Karpas-422 (cell line): ENCODE measurements around the gene ICA1L. TPM values are rescaled to one million over a fixed set of nuclear protein-coding genes. Genes with fewer than 3 reads are reported as not detected.

ENCODE experiments used
- DNase-seq: peaks from one replicate; pipeline ENCODE4 v3.0.0-alpha.2; 2015
- H2AFZ ChIP-seq: fragments of 200-600 bp; sonication (generic); 2 replicates; pipeline ENCODE4 v1.6.1; 2014; ENCODE audit warnings: antibody characterized with exemption, low read length, mixed read lengths
- H3K27ac ChIP-seq: fragments of 200-600 bp; sonication (generic); 2 replicates; pipeline ENCODE4 v1.5.1; 2014; ENCODE audit warnings: mild to moderate bottlenecking, low read length, moderate library complexity
- H3K27me3 ChIP-seq: fragments of 200-600 bp; sonication (generic); 2 replicates; pipeline ENCODE4 v1.6.1; 2014; ENCODE audit warnings: low read length, mixed read lengths
- H3K36me3 ChIP-seq: fragments of 200-600 bp; sonication (generic); 2 replicates; pipeline ENCODE4 v1.6.1; 2014; ENCODE audit warnings: low read length, mixed read lengths; ENCODE audit not compliant: insufficient read depth
- H3K4me1 ChIP-seq: fragments of 200-600 bp; sonication (generic); 2 replicates; pipeline ENCODE4 v1.6.1; 2014; ENCODE audit warnings: mild to moderate bottlenecking, low read length, mixed read lengths
- H3K4me2 ChIP-seq: fragments of 200-600 bp; sonication (generic); 2 replicates; pipeline ENCODE4 v1.6.1; 2014; ENCODE audit warnings: low read length, low read depth, mild to moderate bottlenecking; ENCODE audit not compliant: poor library complexity, severe bottlenecking
- H3K4me3 ChIP-seq: fragments of 200-600 bp; sonication (generic); 2 replicates; pipeline ENCODE4 v1.5.1; 2014; ENCODE audit warnings: mild to moderate bottlenecking, antibody characterized with exemption, low read length, mixed read lengths
- H3K79me2 ChIP-seq: fragments of 200-600 bp; sonication (generic); 2 replicates; pipeline ENCODE4 v1.6.1; 2014; ENCODE audit warnings: mild to moderate bottlenecking, low read length, mixed read lengths
- H3K9ac ChIP-seq: fragments of 200-600 bp; sonication (generic); 2 replicates; pipeline ENCODE4 v1.6.0; 2014; ENCODE audit warnings: low read length
- H3K9me2 ChIP-seq: fragments of 200-600 bp; sonication (generic), shearing (Covaris generic); replicated peaks from 2 replicates; pipeline ENCODE4 v1.6.0; 2014; ENCODE audit warnings: mild to moderate bottlenecking, low read length, moderate library complexity; ENCODE audit not compliant: insufficient read depth
- H3K9me3 ChIP-seq: fragments of 300-700, 200-600 bp; sonication (generic); 2 replicates; pipeline ENCODE4 v1.6.1; 2014; ENCODE audit warnings: low read length, mixed read lengths
- H4K20me1 ChIP-seq: fragments of 200-600 bp; sonication (generic); 2 replicates; pipeline ENCODE4 v1.6.1; 2014; ENCODE audit warnings: mild to moderate bottlenecking, antibody characterized with exemption, low read length, low read depth; ENCODE audit not compliant: insufficient read depth
- total RNA-seq: library from RNA; depleted of rRNA; stranded (reverse); fragments of >200 nt; shearing (Covaris generic); gene quantifications from 2 replicates; pipeline ENCODE4 v1.2.3, GENCODE V29; 2014; ENCODE audit warnings: low replicate concordance

Gene ICA1L
- total RNA-seq, 1 experiment from 2014 or later, result 13.2 TPM

DNA sequence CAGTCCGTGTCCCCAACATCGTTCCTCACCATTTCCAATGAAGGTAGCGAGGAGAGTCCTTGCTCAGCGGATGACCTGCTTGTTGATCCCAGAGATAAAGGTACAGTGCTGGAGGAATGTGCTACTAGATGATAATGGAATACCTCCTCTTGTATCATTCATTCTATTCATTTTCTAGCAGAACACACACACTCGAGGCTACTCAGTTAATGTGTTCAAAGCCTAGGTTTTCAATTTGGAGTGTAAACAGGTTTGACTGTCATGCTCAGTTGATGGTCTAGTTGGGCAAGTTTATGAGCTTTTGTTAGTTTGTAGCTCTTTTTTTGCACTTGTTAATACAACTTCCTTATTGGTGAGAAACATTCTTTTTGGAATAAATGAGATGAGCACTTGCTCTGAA is 114.2 kb downstream of the ICA1L start:
- no peaks in the 10 kb centered on the region for H3K36me3 ChIP-seq
- H3K27ac ChIP-seq, result no peak overlapping the region

DNA sequence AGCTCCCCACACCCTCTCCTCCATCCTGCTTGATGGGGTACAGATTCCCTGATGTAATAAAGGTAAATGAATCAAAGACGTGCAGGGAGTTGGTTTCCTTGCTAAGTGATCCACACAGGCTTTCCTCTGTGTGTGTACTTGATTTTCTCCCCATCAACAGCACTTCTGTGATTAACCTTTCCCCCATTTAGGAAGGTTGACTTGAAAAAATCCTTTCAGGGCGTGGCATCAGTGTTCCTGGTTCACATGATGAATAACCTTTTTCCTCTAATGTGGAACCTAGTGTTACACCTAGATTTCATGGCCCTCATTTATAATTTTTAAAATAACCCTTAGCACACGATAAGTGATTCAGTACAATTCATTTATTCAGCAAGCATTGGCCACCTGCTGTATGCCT is 115.0 kb downstream of the ICA1L start:
- Histone ChIP-seq H2AFZ (no peak overlapping the region), H3K4me2 (no peak overlapping the region), H3K27ac (no peak overlapping the region), H3K4me3 (no peak overlapping the region), H3K9ac (no peak overlapping the region), H3K9me2 (no peaks in the 10 kb centered on the region), H3K27me3 (no peaks in the 10 kb centered on the region), H3K9me3 (no peaks in the 10 kb centered on the region), H4K20me1 (no peaks in the 10 kb centered on the region), H3K4me1 (no peaks in the 10 kb centered on the region), H3K36me3 (no peaks in the 10 kb centered on the region), H3K79me2 (no peaks in the 10 kb centered on the region)
- DNase-seq, result no peak

More for the DNA sequence above, 114.2 kb downstream of the ICA1L start:
- no peaks in the 10 kb centered on the region for H4K20me1 ChIP-seq
- H3K4me2 ChIP-seq, result no peak overlapping the region
- no peak overlapping the region for H3K9ac ChIP-seq
- no peaks in the 10 kb centered on the region for H3K79me2 ChIP-seq
- no peaks in the 10 kb centered on the region for H3K9me2 ChIP-seq
- H3K27me3 ChIP-seq, result no peaks in the 10 kb centered on the region
- H2AFZ ChIP-seq, result no peak overlapping the region
- no peaks in the 10 kb centered on the region for H3K4me1 ChIP-seq
- no peak for DNase-seq
- H3K4me3 ChIP-seq, result no peak overlapping the region
- H3K9me3 ChIP-seq, result no peaks in the 10 kb centered on the region

DNA sequence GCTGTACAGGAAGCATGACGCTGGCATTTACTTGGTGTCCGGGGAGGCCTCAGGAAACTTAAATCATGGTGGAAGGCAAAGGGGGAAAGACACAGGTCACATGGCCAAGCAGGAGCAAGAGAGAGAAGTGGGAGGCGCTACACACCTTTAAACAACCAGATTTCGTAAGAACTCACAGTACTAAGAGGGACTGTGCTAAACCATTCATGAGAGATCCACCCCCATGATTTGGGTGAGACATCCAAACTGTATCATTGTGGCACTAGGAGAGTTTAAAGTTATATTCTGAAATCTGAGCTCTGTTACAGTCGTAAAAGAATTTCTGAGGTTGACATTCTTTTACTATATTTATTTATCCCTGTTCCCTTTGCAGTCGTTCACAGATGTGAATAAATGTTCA is 116.6 kb downstream of the ICA1L start:
- no peak for DNase-seq
- no peaks in the 10 kb centered on the region for H3K27me3 ChIP-seq
- H3K9me2 ChIP-seq, result no peaks in the 10 kb centered on the region
- H3K9me3 ChIP-seq, result no peaks in the 10 kb centered on the region
- no peaks in the 10 kb centered on the region for H4K20me1 ChIP-seq
- H3K36me3 ChIP-seq, result no peaks in the 10 kb centered on the region
- no peak overlapping the region for H3K9ac ChIP-seq
- no peak overlapping the region for H3K4me3 ChIP-seq
- no peak overlapping the region for H2AFZ ChIP-seq
- no peak overlapping the region for H3K27ac ChIP-seq
- peaks cover 8% of the 10 kb centered on the region for H3K4me1 ChIP-seq
- H3K4me2 ChIP-seq, result no peak overlapping the region
- no peaks in the 10 kb centered on the region for H3K79me2 ChIP-seq

DNA sequence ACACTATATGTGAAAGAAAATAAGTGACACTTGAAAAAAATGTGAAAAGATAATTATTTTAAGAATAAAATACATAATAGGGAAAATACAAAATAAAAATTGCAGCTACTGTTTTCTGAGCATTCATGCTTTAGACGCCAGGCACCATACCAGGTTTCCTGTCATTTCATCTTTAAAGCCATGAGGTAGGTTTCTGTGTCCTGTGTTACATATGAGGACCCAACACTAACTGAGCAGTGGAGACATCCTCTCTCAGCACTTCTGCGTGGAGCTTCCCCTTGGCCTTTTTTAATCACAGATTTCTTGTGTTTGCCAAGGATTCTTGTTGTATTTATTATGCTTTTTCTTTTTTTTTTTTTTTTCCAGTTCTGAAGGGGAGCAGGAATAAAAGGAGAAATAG is 119.5 kb downstream of the ICA1L start:
- H3K36me3 ChIP-seq, result no peaks in the 10 kb centered on the region
- no peaks in the 10 kb centered on the region for H4K20me1 ChIP-seq
- no peaks in the 10 kb centered on the region for H3K79me2 ChIP-seq
- H3K27me3 ChIP-seq, result no peaks in the 10 kb centered on the region
- H3K9ac ChIP-seq, result no peak overlapping the region
- H3K4me1 ChIP-seq, result peaks cover 8% of the 10 kb centered on the region
- H2AFZ ChIP-seq, result no peak overlapping the region
- H3K27ac ChIP-seq, result no peak overlapping the region
- H3K9me3 ChIP-seq, result no peaks in the 10 kb centered on the region
- H3K9me2 ChIP-seq, result no peaks in the 10 kb centered on the region
- no peak overlapping the region for H3K4me2 ChIP-seq
- no peak overlapping the region for H3K4me3 ChIP-seq
- DNase-seq, result no peak

DNA sequence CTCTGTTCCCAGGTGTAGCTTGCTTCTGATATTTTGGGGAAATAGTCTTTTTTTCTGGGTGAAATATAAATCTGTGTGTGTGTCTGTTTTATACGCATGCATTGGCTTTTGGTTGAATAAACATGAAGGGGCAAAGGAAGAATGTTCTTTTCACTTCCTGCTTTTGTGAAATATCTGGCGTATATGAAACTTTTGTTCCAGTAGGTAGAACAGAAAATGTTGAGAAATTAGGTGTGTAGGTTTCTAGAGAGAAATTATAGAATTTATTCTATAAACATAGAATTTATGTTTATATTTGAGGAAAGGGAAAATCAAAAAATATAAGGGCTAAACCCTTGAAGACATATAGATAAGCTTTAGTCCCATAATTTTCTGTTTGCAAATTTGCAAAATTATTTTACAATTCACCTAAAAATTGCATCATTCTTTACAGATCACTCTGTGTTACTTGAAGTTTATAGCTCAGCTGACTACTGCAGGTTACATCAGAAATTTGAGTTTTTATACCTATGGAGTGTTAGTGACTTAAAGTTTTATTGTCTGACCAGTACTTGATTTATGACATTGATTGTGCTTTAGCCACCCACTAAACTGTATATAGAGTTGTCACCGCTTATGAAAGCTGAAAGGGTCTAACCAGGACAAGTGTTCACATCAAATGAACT is 120.7 kb downstream of the ICA1L start:
- Histone ChIP-seq H3K9ac (no peak overlapping the region), H3K27ac (peak overlapping the region; percentile 26; the same call in 1 of the 2 replicates), H3K27me3 (no peaks in the 10 kb centered on the region), H3K9me2 (no peaks in the 10 kb centered on the region), H3K4me3 (no peak overlapping the region), H3K36me3 (no peaks in the 10 kb centered on the region), H3K4me1 (peaks cover 8% of the 10 kb centered on the region), H3K9me3 (no peaks in the 10 kb centered on the region), H4K20me1 (no peaks in the 10 kb centered on the region), H3K4me2 (no peak overlapping the region), H2AFZ (peak overlapping the region; percentile 11; the same call in 1 of the 2 replicates), H3K79me2 (no peaks in the 10 kb centered on the region)
- peak; percentile 41 for DNase-seq

DNA sequence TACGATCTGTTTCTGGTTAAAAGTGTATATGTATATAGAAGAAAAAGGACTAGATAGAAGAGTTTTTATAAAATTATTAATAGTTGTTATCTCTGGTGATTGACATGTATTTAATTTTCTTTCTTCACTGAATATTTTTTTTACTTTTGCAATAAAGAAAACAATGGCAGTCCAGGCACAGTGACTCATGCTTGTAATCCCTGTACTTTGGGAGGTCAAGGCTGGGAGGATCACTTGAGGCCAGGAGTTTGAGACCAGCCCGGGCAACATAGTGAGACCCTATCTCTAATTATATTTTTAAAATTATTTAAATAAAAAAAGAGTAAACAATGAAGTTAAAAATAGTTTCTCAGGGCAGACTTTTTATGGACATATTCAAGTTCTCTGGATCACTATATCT is 122.1 kb downstream of the ICA1L start:
- no peaks in the 10 kb centered on the region for H3K9me3 ChIP-seq
- no peaks in the 10 kb centered on the region for H3K9me2 ChIP-seq
- H3K36me3 ChIP-seq, result no peaks in the 10 kb centered on the region
- H3K4me1 ChIP-seq, result peaks cover 8% of the 10 kb centered on the region
- H4K20me1 ChIP-seq, result no peaks in the 10 kb centered on the region
- H3K9ac ChIP-seq, result no peak overlapping the region
- no peaks in the 10 kb centered on the region for H3K27me3 ChIP-seq
- H3K4me3 ChIP-seq, result no peak overlapping the region
- DNase-seq, result no peak
- H2AFZ ChIP-seq, result no peak overlapping the region
- H3K79me2 ChIP-seq, result no peaks in the 10 kb centered on the region
- H3K4me2 ChIP-seq, result no peak overlapping the region
- no peak overlapping the region for H3K27ac ChIP-seq

DNA sequence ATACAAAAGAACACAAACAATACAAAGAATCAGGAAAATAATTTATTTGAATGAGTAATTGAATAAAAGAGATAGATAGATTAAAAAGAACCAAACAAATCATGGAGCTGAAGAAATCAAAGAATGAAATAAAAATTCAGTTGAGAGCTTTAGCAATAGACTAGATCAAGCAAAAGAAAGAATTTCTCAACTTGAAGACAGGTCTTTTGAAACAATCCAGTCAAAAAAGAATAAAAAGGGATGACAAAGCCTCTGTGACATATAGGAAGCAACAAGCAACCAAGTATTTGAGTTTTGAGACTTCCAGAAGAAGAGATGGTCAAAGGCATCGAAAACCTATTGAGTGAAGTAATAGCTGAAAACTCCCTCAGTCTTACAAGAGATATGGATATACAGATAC is 128.0 kb downstream of the ICA1L start:
- no peak overlapping the region for H2AFZ ChIP-seq
- no peak overlapping the region for H3K4me2 ChIP-seq
- H4K20me1 ChIP-seq, result no peaks in the 10 kb centered on the region
- H3K27ac ChIP-seq, result no peak overlapping the region
- no peaks in the 10 kb centered on the region for H3K9me2 ChIP-seq
- H3K4me1 ChIP-seq, result no peaks in the 10 kb centered on the region
- no peaks in the 10 kb centered on the region for H3K27me3 ChIP-seq
- no peak for DNase-seq
- H3K79me2 ChIP-seq, result no peaks in the 10 kb centered on the region
- H3K36me3 ChIP-seq, result 0 out of 2 replicates have a peak, but pooled peaks cover 5% of the 10 kb centered on the region
- peaks cover 10% of the 10 kb centered on the region for H3K9me3 ChIP-seq
- H3K4me3 ChIP-seq, result no peak overlapping the region
- H3K9ac ChIP-seq, result no peak overlapping the region

DNA sequence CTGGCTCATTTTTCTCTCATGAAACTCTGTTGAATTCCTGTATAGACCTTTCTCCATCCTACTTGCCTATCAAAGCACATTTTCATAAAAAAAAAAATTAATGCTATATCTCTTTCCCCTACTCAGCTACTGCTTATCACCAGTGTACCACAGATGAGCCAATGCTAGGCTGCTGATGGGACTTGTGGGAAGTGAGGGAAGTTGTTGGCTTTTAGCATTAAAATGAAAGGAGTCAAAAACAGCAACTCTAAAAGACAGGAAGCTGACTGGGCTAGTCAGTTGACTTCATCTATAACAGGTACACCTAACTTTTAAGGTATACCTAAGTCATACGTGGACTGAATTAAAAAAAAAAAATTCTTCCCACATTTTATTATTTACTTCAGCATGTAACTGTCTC is 134.7 kb downstream of the ICA1L start:
- Histone ChIP-seq H3K9ac (no peak overlapping the region), H4K20me1 (no peaks in the 10 kb centered on the region), H2AFZ (no peak overlapping the region), H3K9me2 (no peaks in the 10 kb centered on the region), H3K27me3 (no peaks in the 10 kb centered on the region), H3K4me2 (no peak overlapping the region), H3K9me3 (peaks cover 3% of the 10 kb centered on the region; the same call in 1 of the 2 replicates), H3K36me3 (no peaks in the 10 kb centered on the region; the same call in 1 of the 2 replicates), H3K27ac (no peak overlapping the region), H3K4me3 (no peak overlapping the region), H3K4me1 (no peaks in the 10 kb centered on the region), H3K79me2 (no peaks in the 10 kb centered on the region)
- DNase-seq, result no peak
